ENCODE results near the gene TRIP13.
A peak's percentile ranks its signal among the peaks of the same experiment; 100 is the strongest.
"Not testable (repeated sequence)": the region's sequence is repeated elsewhere in the genome, so short reads cannot be mapped to it uniquely, and the experiment has no call there.

TRIP13 gene

DNA sequence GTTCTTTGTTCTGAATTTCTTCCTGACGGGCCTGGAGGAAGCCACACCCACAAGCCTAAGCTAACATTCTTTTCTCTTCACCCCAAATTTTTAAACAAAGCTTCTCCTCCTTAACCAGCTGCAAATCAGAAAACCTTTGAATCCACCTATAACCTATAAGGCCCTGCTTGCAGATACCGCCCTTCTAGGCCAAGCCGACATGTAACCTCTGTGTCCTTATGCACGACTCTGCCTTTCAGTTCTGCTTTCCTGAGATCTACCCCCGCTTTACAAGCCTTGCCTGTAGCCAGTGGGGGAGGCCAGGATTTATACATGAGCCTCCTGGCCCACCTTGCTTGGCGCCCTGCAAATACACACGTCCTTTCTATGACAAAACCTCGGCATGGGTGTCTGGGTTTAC is 19.4 kb upstream of the TRIP13 start:
- no peak for DNase-seq

GRCh38 chr5:875931-876330 is 16.8 kb upstream of the TRIP13 start:
- no peak for DNase-seq

GRCh38 chr5:876398-877365 is 16.0 kb upstream of the TRIP13 start:
- no peak for DNase-seq

DNA sequence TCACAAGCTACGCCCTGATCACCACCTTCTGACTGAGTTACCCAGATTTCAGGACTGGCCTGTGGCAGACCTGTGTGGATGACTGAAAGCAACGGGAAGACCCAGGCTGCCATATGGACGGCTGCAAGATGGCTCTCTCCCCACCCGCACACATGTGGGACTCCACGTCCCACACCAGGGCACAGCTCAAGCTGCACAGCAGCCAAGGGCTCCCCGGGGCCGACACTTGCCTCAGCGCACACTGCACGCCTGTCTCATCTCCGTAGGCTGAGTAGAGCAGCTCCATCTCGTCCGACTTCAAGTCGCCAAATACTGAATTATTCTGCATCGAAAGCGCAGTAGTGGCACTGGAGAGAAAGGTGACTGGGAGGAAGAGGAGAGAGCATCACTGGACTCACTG is 14.6 kb upstream of the TRIP13 start:
- DNase-seq: no peak

- DNase-seq: not testable (repeated sequence)
Observed at GRCh38 chr5:878677-879076, 14.0 kb upstream of the TRIP13 start.

DNA sequence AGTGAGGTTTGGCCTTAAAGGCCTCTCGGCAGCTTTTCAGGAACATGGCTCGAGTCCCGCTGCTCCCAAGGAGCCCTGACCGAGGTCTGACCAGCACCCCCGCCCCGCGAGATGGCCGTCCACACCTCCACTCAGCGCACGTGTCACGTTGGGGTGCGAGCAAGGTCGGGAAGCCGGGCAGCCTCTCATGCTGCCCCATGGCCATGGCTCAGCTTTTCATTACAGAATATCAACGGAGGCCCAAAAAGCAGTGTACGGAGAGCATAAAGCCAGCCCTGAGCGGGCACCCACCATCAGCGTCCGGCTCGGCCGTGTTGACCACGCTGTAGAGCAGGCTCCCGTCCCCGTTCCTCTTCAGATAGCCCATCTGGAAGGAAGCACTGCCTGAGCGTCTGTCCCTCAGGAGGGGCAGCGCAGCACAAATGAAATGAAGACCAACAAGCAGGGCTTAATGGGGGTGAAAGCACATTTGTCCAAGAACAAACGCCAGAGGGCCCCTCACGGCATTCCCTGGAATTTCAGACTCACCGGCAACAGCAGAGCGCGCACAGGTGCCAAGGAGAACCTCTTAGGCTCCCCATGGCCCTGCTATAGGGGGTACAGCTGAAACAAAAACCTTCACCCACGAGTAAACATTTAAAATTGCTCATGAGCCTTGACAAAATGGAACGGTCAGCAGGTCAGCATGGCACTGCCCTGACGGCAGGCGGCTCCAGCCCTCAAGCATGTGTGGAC is 11.7 kb upstream of the TRIP13 start:
- DNase-seq: no peak

DNA sequence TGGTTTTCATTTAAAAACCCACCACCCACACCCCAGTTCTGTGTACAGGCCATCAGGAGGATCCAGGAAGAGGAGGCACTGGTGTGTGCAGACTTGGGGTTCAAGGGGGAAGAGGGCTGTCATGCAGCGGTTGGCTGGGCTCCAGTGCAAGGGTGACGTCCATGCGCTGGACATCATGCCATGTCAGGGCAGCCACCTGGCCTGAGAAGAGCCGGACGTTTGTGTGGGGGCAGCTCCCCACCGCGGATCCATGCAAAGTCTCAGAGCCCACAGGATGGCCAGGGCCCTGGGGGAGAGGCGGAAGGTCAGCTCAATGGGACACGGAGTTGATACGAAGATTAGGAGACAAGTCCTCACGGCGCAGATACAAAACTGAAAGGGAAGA is 11.1 kb upstream of the TRIP13 start:
- no peak for DNase-seq

GRCh38 chr5:882253-883183 is 10.2 kb upstream of the TRIP13 start:
- DNase-seq: no peak

- no peak for DNase-seq
Observed at GRCh38 chr5:883475-884181, 9.1 kb upstream of the TRIP13 start.

DNA sequence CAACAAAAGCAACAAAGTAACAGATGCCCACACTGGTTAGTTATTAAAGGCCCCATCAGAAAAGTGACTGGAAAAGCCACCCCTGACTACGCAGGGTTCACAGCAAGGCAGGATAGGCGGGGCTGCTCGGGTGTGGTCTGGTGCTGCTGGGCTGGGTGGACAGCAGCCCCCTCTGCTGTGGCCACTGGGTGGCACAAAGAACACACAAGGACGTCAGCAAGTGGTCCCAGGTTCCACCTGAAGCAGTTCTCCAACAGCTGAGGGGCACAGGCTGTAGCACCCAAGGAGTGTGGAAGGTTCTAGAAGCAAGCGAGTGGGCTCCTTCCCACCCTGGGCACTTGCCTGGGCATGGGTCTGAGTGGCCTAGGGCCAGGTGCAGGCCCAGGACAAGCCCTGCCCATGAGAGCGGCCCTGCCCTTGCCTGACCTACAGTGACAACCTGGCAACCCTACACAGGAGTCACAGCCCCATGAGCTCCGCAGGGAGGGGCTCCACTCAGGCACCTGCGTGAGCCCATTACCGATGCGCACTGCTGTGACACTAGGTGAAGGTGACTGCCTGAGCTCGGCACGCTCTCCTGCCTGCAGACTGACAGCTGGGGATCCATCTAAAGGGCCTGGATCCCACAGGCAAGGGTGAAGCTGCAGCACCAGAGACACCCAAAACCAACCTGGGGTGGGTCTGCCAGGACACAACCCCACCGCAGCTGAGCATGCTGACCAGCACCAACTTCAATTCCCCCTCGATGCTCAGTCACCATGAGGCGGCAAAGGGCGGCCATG is 8.1 kb upstream of the TRIP13 start:
- no peak for DNase-seq

- DNase-seq: no peak
Observed at GRCh38 chr5:885127-885442, 7.6 kb upstream of the TRIP13 start.

DNA sequence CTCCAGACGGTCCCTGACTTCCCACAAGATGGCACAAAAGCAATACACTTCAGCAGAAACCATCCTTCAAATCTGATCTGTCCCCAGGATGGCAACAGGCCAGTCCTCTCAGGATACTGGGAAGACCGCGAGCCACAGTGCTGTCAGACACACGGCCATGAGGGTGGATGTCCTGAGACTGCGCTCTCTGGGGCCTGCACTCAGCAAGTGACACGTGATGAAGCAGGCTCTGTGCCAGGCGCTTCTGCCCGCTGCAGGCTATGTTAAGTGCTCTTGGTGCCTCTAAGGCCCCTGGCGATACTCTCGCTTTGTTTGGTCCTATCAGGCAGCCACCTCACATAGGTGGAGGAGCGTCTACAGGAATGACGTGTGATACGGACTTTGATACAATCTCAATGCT is 7.2 kb upstream of the TRIP13 start:
- no peak for DNase-seq

DNA sequence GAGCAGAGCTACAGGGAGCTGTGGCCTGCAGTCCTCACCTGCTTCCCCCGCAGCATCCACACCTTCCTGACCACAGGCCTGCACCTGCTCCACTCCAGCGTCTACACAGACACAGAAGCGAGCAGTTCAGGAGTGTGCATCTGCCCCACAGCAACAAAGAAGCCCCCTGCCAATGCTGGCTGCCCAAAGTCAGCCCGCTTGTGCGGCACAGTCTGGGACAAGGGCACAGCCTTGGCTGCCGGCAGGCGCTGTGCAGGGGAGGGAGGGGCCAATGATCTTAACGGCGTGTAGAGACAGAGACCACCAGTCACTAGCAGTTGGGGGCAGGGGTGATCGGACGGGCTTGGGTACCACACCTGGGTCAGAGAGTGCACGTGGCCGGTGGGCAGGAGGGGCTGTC is 6.6 kb upstream of the TRIP13 start:
- no peak for DNase-seq

DNA sequence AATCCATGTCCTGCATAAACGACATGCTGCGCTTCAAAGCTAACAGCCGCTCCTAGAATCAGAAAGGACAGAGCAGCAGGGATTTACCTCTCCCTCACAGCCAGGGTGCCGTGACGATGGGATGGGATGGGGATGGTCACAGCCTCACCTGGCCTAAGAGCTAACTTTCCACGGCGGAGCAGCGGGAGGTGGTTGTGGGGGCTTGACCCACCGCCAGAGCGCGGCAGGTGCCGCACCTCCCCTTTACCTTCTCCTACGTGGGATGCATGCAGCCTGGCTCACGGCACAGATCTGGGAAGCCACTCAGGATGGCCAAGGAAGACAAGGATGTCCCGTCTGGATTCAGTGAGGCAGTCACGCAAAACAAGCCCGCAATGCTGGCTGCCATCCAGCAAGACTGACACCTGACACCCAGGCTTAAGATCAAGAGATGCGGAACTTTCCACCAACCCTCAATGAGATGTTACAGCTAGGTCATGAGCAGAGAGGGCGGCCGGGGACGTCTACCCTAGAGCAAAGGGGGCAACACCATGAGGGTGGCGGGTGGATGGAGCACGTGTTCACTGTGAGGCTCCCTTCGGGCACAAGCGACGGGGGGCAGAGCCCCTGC is 5.9 kb upstream of the TRIP13 start:
- no peak for DNase-seq

GRCh38 chr5:887947-888637 is 4.6 kb upstream of the TRIP13 start:
- DNase-seq: no peak

- DNase-seq: no peak
Observed at GRCh38 chr5:888638-889035, 4.0 kb upstream of the TRIP13 start.

DNA sequence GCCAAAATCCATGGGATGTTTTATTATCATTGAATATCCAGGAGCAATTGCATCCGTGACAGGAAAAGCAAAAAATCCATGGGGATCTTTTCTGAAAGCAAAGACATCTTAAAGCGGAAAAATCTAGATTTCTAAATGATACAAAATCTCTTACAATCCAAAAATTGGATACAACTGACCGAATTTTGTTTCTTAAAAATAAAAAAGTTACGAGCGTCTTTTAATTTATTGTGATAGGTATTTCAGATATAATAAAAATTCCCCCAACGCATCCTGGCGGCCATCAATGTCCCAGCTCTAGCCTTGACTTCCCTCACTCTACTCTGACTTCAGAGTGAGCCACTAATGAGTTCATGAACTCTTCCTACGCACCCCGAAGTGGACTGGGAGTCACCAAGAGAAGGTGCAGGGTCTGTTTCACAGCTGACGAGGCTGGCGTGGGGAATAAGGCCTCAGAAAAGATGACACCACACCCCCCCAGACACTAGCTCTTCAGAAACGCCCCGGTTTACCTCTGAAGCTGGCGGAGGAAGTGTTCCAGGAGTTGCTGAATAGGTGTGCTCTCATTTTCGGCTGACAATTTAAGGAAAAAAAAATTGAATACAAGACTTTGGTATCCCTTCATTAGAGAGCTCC is 3.5 kb upstream of the TRIP13 start:
- no peak for DNase-seq

DNA sequence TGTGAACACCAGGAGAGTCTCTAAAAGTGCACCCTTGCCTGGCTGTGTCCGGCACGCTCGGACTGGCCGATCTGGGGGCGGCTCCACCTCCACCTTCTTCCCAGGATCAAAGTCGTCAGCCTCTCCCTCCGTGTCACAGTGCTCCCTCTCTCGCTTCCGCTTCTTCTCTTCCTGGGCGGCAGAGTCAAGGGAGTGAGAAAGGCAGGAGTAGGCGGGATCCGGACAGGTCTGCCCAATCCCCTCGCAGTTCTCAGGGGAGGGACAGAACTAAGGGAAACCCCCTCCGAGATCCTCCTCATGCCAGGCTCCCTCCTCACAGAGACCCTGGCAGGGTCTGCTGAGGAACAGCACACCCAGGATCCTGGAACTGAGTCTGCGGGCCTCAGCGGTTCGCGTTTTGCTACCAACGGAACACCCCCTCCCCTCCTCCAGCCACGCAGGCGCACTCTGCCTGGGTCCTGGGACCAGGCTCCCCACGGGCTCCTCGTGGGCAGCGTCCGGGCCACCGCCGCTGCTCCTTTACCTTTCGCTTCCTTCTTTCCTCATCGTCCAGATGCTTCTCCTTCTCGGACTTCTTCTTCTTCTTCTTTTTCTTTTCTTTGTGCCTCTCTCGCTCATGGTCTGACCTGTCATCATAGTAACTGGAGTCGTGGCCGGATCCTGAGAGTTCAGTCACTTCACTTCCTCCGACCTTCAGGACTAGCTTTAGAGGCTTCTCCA is 1.4 kb upstream of the TRIP13 start:
- no peak for DNase-seq

- DNase-seq: peak in 1 of 2 experiments; percentile 26
Observed at GRCh38 chr5:891837-892393, 769 bp upstream of the TRIP13 start.
